Stomach (tissue), 4 donors: ENCODE results near the gene MEN1.

ENCODE experiments used
- EP300 ChIP-seq: sonication (generic); formaldehyde crosslinking; IDR thresholded peaks from one replicate; pipeline ENCODE4 v1.6.1; 2017; ENCODE audit warnings: antibody characterized with exemption
- TF ChIP-seq, protein P1 (sequence below), 7 experiments: fragments of 450-650 bp in 4 of 7; fragments of 200-600 bp in 3 of 7; sonication (generic) in 3 of 7; IDR thresholded peaks; one replicate each; pipeline ENCODE4 v1.5.1; 2016 to 2019; ENCODE audit warnings: antibody characterized with exemption in 7 of 7, control low read depth in 2 of 7, mild to moderate bottlenecking in 1 of 7

DNA sequence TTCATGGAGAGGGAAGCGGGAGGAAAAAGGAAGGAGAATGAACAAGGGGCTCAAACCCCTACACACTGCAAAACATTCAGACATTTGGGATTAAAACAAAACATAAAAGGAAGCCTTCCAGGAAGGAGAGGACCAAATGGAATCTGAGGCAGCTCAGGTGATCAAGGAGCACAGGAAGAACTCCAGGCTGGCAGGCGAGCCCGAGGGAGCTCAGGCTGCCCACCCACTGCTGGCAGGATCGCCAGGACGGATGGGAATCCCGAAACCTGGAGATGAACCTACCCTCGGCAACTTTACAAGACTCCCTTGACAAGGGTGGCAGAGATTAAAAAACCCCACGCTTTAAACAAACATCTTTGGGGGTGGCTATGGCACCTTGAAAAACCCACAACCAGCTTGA, 45.6 kb downstream of the MEN1 start:
- no peak for TF ChIP-seq EP300
- TF ChIP-seq, protein P1, sequence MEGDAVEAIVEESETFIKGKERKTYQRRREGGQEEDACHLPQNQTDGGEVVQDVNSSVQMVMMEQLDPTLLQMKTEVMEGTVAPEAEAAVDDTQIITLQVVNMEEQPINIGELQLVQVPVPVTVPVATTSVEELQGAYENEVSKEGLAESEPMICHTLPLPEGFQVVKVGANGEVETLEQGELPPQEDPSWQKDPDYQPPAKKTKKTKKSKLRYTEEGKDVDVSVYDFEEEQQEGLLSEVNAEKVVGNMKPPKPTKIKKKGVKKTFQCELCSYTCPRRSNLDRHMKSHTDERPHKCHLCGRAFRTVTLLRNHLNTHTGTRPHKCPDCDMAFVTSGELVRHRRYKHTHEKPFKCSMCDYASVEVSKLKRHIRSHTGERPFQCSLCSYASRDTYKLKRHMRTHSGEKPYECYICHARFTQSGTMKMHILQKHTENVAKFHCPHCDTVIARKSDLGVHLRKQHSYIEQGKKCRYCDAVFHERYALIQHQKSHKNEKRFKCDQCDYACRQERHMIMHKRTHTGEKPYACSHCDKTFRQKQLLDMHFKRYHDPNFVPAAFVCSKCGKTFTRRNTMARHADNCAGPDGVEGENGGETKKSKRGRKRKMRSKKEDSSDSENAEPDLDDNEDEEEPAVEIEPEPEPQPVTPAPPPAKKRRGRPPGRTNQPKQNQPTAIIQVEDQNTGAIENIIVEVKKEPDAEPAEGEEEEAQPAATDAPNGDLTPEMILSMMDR (IDR thresholded peaks at IDR 0.05): no peak
